GM12875 (cell line): ENCODE results near the gene GPR176.

Source experiments
- H3K4me3 ChIP-seq: one replicate; pipeline ENCODE4 v1.5.1; 2011; ENCODE audit warnings: low read depth, low read length, control low read depth
- CTCF ChIP-seq: IDR thresholded peaks from 2 replicates; pipeline ENCODE4 v1.5.1; 2011; ENCODE audit warnings: low read depth, mild to moderate bottlenecking, control low read depth, inconsistent platforms, low read length, moderate library complexity, borderline replicate concordance; ENCODE audit not compliant: insufficient read depth

Gene GPR176

DNA sequence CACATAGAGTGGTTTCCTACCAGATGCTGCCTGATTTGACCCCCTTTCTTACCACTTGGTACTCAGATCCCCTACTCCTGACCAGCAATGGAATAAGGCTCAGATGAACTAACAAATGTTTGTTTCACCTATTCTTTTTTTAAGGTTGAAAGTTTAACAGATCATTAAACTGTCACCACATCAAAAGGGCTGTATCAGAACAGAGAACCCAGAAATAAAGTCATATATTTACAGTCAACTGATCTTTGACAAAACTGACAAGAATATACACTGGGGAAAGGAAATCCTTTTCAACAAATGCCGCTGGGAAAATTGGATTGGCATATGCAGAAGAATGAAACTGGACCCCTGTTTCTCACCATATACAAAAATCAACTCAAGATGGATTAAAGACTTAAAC lies 56.0 kb downstream of the GPR176 start:
- TF ChIP-seq CTCF: no peak
- H3K4me3 ChIP-seq: no peak overlapping the region

- H3K4me3 ChIP-seq: no peak overlapping the region
- no peak for TF ChIP-seq CTCF
These were observed 59.2 kb downstream of the GPR176 start for GRCh38 chr15:39860871-39861270.

- no peak overlapping the region for H3K4me3 ChIP-seq
- TF ChIP-seq CTCF: no peak
These were observed 59.9 kb downstream of the GPR176 start for GRCh38 chr15:39860200-39860599.

GRCh38 chr15:39859636-39860035 lies 60.4 kb downstream of the GPR176 start:
- no peak for TF ChIP-seq CTCF
- H3K4me3 ChIP-seq: no peak overlapping the region

GRCh38 chr15:39857132-39857531 lies 62.9 kb downstream of the GPR176 start:
- no peak overlapping the region for H3K4me3 ChIP-seq
- TF ChIP-seq CTCF: no peak

GRCh38 chr15:39856357-39856756 lies 63.7 kb downstream of the GPR176 start:
- H3K4me3 ChIP-seq: no peak overlapping the region
- no peak for TF ChIP-seq CTCF

DNA sequence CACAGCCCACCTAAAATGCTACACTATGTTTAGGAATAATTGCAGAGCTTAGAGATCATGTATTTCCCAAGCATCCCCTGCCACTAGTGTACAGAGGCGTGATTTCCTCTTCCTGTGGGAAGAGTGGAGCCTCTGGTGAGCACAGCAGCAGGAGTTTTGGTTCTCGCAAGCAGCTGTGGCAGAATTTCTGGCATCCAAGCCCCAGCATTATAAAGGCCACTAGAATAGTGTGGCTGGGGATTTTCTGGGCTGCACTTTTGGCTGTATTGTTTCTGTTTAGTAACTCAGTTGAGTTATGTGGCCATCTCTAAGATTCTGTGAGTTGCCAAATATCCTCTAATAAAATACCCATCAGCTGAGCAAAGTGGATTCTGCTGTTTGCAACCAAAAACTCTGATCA lies 64.7 kb downstream of the GPR176 start:
- H3K4me3 ChIP-seq: no peak overlapping the region
- no peak for TF ChIP-seq CTCF
